HFF-Myc (cell line): ENCODE data around the gene RNU6-9.

ENCODE experiments used
- DNase-seq: peaks from one replicate; pipeline ENCODE4 v3.0.0-alpha.2; 2011; ENCODE audit warnings: low read depth; ENCODE audit errors: extremely low read depth
- H3K4me3 ChIP-seq: replicated peaks from 2 replicates; pipeline ENCODE4 v1.5.1; 2011; ENCODE audit warnings: low read depth, mild to moderate bottlenecking, control low read depth, low read length
- CTCF ChIP-seq: IDR thresholded peaks from 2 replicates; pipeline ENCODE4 v1.5.1; 2012; ENCODE audit warnings: mild to moderate bottlenecking, low read depth, low read length, control low read depth; ENCODE audit errors: missing control alignments

RNU6-9 gene

GRCh38 chr19:927780-928401 is 34.6 kb downstream of the RNU6-9 start:
- TF ChIP-seq CTCF: no peak
- peak overlapping the region; percentile 84 for H3K4me3 ChIP-seq

GRCh38 chr19:928471-929202 is 35.4 kb downstream of the RNU6-9 start:
- DNase-seq: no peak

More at GRCh38 chr19:927780-928401, 34.6 kb downstream of the RNU6-9 start:
- DNase-seq: no peak

GRCh38 chr19:929203-929890 is 36.1 kb downstream of the RNU6-9 start:
- no peak for DNase-seq
- H3K4me3 ChIP-seq: no peak overlapping the region
- no peak for TF ChIP-seq CTCF

More at GRCh38 chr19:928471-929202, 35.4 kb downstream of the RNU6-9 start:
- TF ChIP-seq CTCF: no peak
- H3K4me3 ChIP-seq: peak overlapping the region; percentile 84; the same call in 1 of the 2 replicates

GRCh38 chr19:929891-930258 is 36.6 kb downstream of the RNU6-9 start:
- H3K4me3 ChIP-seq: no peak overlapping the region
- TF ChIP-seq CTCF: no peak

GRCh38 chr19:931860-932647 is 38.8 kb downstream of the RNU6-9 start:
- no peak for TF ChIP-seq CTCF
- DNase-seq: no peak
- peak overlapping the region; percentile 38 for H3K4me3 ChIP-seq

More at GRCh38 chr19:929891-930258, 36.6 kb downstream of the RNU6-9 start:
- no peak for DNase-seq

GRCh38 chr19:932648-933552 is 39.6 kb downstream of the RNU6-9 start:
- peak; percentile 92 for DNase-seq
- peak overlapping the region; percentile 38 for H3K4me3 ChIP-seq
- TF ChIP-seq CTCF: no peak
